BJ (cell line): Measurements from ENCODE around the gene TBC1D9B. TPM values are rescaled to one million over a fixed set of nuclear protein-coding genes. Genes with fewer than 3 reads are reported as not detected.

Experiments used
- CTCF ChIA-PET: fragments of 350-600 bp; formaldehyde crosslinking; extraction: SDS; loops from one replicate; lab custom pipeline; 2021; ENCODE audit warnings: antibody characterized with exemption, inconsistent platforms; lab: Yijun Ruan, JAX
- POLR2A ChIA-PET: fragments of 300-600 bp; sonication (Branson Sonifier 250); formaldehyde crosslinking; extraction: SDS; loops from one replicate; lab custom pipeline; 2021; ENCODE audit warnings: antibody characterized with exemption; lab: Charles Lee
- DNase-seq: peaks from one replicate; pipeline ENCODE4 v3.0.0-alpha.2; 2011; ENCODE audit warnings: low read depth
- H3K27me3 ChIP-seq: 2 replicates; pipeline ENCODE4 v1.6.0; 2011; ENCODE audit warnings: low read length; ENCODE audit not compliant: control insufficient read depth, insufficient read depth
- H3K36me3 ChIP-seq: 2 replicates; pipeline ENCODE4 v1.5.1; 2011; ENCODE audit warnings: low read length; ENCODE audit not compliant: control insufficient read depth, insufficient read depth
- H3K4me3 ChIP-seq: 2 replicates; pipeline ENCODE4 v1.5.1; 2011; ENCODE audit warnings: low read depth, mild to moderate bottlenecking, control low read depth, low read length
- polyA plus RNA-seq: library from polyadenylated mRNA; depleted of rRNA; stranded (reverse); fragments of >200 nt; gene quantifications from 2 replicates; pipeline ENCODE4 v1.2.3, GENCODE V29; 2011
- TF ChIP-seq, protein P1 (sequence below): IDR thresholded peaks from 2 replicates; pipeline ENCODE4 v1.5.1; 2011; ENCODE audit warnings: low read depth, mild to moderate bottlenecking, control low read depth, inconsistent platforms, low read length, moderate library complexity; ENCODE audit not compliant: insufficient read depth

The TBC1D9B gene
- polyA plus RNA-seq, 1 experiment: 89.0 TPM

GRCh38 chr5:179902763-179903158, 4.9 kb downstream of the TBC1D9B start:
- TF ChIP-seq, protein P1, sequence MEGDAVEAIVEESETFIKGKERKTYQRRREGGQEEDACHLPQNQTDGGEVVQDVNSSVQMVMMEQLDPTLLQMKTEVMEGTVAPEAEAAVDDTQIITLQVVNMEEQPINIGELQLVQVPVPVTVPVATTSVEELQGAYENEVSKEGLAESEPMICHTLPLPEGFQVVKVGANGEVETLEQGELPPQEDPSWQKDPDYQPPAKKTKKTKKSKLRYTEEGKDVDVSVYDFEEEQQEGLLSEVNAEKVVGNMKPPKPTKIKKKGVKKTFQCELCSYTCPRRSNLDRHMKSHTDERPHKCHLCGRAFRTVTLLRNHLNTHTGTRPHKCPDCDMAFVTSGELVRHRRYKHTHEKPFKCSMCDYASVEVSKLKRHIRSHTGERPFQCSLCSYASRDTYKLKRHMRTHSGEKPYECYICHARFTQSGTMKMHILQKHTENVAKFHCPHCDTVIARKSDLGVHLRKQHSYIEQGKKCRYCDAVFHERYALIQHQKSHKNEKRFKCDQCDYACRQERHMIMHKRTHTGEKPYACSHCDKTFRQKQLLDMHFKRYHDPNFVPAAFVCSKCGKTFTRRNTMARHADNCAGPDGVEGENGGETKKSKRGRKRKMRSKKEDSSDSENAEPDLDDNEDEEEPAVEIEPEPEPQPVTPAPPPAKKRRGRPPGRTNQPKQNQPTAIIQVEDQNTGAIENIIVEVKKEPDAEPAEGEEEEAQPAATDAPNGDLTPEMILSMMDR: no peak
- ChIA-PET POLR2A (no interaction called here), CTCF (interaction anchor here (1.0 to 1.4 kb wide), 2 partner anchors 10 to 139 kb away, joined by 3 to 4 read pairs; no protein-coding TSS in a partner anchor)
- Histone ChIP-seq H3K36me3 (peaks cover 23% of the 10 kb centered on the region), H3K27me3 (no peaks in the 10 kb centered on the region), H3K4me3 (no peak overlapping the region)
- no peak for DNase-seq

- Histone ChIP-seq H3K27me3 (no peaks in the 10 kb centered on the region), H3K4me3 (no peak overlapping the region), H3K36me3 (peaks cover 25% of the 10 kb centered on the region)
- no peak for DNase-seq
- ChIA-PET POLR2A (no interaction called here), CTCF (interaction anchor here (1.0 to 1.4 kb wide), 2 partner anchors 10 to 139 kb away, joined by 3 to 4 read pairs; no protein-coding TSS in a partner anchor)
- TF ChIP-seq, protein P1: no peak
These were observed 5.6 kb downstream of the TBC1D9B start for GRCh38 chr5:179901915-179902762.

- TF ChIP-seq, protein P1: no peak
- POLR2A ChIA-PET: no interaction called here
- Histone ChIP-seq H3K36me3 (peaks cover 25% of the 10 kb centered on the region), H3K4me3 (no peak overlapping the region), H3K27me3 (no peaks in the 10 kb centered on the region)
- DNase-seq: no peak
- CTCF ChIA-PET: interaction anchor here (1.4 kb wide), 1 partner anchor 9 kb away, joined by 4 read pairs; no protein-coding TSS in a partner anchor
These were observed 6.2 kb downstream of the TBC1D9B start for GRCh38 chr5:179901462-179901861.

DNA sequence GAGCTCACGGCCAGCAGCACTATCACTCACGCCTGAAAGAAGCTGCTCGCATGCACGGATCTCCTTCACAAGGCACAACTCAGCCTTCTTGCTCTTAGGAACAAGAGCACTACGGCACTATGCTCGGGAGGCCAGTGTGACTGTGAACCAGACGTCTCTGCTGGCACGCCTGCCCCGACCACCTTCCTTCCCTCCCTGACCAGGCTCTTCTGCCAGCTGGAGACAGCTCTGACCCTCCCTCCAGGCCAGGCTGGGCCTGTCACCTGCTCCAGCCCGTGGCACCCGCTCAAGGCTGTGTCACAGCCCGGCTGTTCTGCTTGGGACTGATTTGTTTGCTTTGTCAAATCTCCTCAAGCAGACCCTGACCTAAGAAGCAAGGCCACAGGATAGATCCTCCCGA, 7.0 kb downstream of the TBC1D9B start:
- Histone ChIP-seq H3K27me3 (no peaks in the 10 kb centered on the region), H3K36me3 (peaks cover 26% of the 10 kb centered on the region), H3K4me3 (no peak overlapping the region)
- no peak for DNase-seq
- ChIA-PET POLR2A (no interaction called here), CTCF (no interaction called here)
- TF ChIP-seq, protein P1: no peak

- TF ChIP-seq, protein P1: no peak
- no peak overlapping the region for H3K4me3 ChIP-seq
- POLR2A ChIA-PET: no interaction called here
- DNase-seq: no peak
- peaks cover 28% of the 10 kb centered on the region for H3K36me3 ChIP-seq
- CTCF ChIA-PET: no interaction called here
- H3K27me3 ChIP-seq: no peaks in the 10 kb centered on the region
These were observed 7.5 kb downstream of the TBC1D9B start for GRCh38 chr5:179900206-179900605.
